DMS 273 (cell line): ENCODE results near the gene SSC5D.
"Not testable (repeated sequence)": the region's sequence is repeated elsewhere in the genome, so short reads cannot be mapped to it uniquely, and the experiment has no call there.

Experiments
- DNase-seq: peaks from one replicate; lab custom pipeline; 2025; ENCODE audit not compliant: unreplicated experiment; lab: John Stamatoyannopoulos, UW

SSC5D gene

GRCh38 chr19:55486043-55486970 lies 1.9 kb upstream of the SSC5D start:
- no peak for DNase-seq

GRCh38 chr19:55486971-55487923 lies 989 bp upstream of the SSC5D start:
- DNase-seq, result peak; percentile 81

GRCh38 chr19:55488986-55489710 lies 912 bp downstream of the SSC5D start:
- peak; percentile 34 for DNase-seq

GRCh38 chr19:55489711-55490477 lies 1.7 kb downstream of the SSC5D start:
- no peak for DNase-seq

- DNase-seq, result no peak
Observed at GRCh38 chr19:55490478-55491432, 2.5 kb downstream of the SSC5D start.

GRCh38 chr19:55491546-55492360 lies 3.5 kb downstream of the SSC5D start:
- DNase-seq, result no peak

GRCh38 chr19:55492362-55492944 lies 4.2 kb downstream of the SSC5D start:
- peak; percentile 44 for DNase-seq

- DNase-seq, result no peak
Observed at GRCh38 chr19:55493052-55493644, 4.9 kb downstream of the SSC5D start.

- no peak for DNase-seq
Observed at GRCh38 chr19:55493645-55494171, 5.5 kb downstream of the SSC5D start.

- DNase-seq, result no peak
Observed at GRCh38 chr19:55494172-55494761, 6.0 kb downstream of the SSC5D start.

GRCh38 chr19:55495646-55496349 lies 7.6 kb downstream of the SSC5D start:
- DNase-seq, result no peak

GRCh38 chr19:55496820-55497219 lies 8.6 kb downstream of the SSC5D start:
- DNase-seq, result not testable (repeated sequence)

GRCh38 chr19:55497763-55498162 lies 9.5 kb downstream of the SSC5D start:
- no peak for DNase-seq

GRCh38 chr19:55498246-55498840 lies 10.1 kb downstream of the SSC5D start:
- DNase-seq, result no peak

GRCh38 chr19:55500368-55500952 lies 12.2 kb downstream of the SSC5D start:
- no peak for DNase-seq
